H1 (cell line): ENCODE measurements around the gene BBC3. TPM values are rescaled to one million over a fixed set of nuclear protein-coding genes. Genes with fewer than 3 reads are reported as not detected.

Experiments
- HDAC2 ChIP-seq, 2 experiments: fragments of 300-600 bp in 1 of 2; sonication (generic) in 1 of 2; IDR thresholded peaks; 2 replicates each; pipeline ENCODE4 v1.6.1; 2011 to 2012; ENCODE audit warnings: low read depth in 2 of 2, low read length in 2 of 2, mild to moderate bottlenecking in 2 of 2, moderate library complexity in 2 of 2, borderline replicate concordance in 1 of 2, inconsistent platforms in 1 of 2
- KDM5A ChIP-seq: fragments of 200-600 bp; IDR thresholded peaks from 2 replicates; pipeline ENCODE4 v1.7.1; 2012; ENCODE audit warnings: mild to moderate bottlenecking, low read length, inconsistent platforms, mixed read lengths
- MAFK ChIP-seq: IDR thresholded peaks from 2 replicates; pipeline ENCODE4 v1.6.1; 2012; ENCODE audit warnings: low read depth, mild to moderate bottlenecking, improper control_type of control experiment, low read length
- POU5F1 ChIP-seq: IDR thresholded peaks from 2 replicates; pipeline ENCODE4 v1.6.1; 2011; ENCODE audit warnings: low read depth, mild to moderate bottlenecking, low read length, moderate library complexity
- RBBP5 ChIP-seq: IDR thresholded peaks from 2 replicates; pipeline ENCODE4 v1.7.1; 2012; ENCODE audit warnings: low read depth, mild to moderate bottlenecking, inconsistent platforms, low read length, moderate library complexity, borderline replicate concordance
- SP1 ChIP-seq: IDR thresholded peaks from 2 replicates; pipeline ENCODE4 v1.6.1; 2011; ENCODE audit warnings: low read depth, low read length
- SP2 ChIP-seq: IDR thresholded peaks from 2 replicates; pipeline ENCODE4 v1.6.1; 2012; ENCODE audit warnings: mild to moderate bottlenecking, low read length, inconsistent platforms
- SRF ChIP-seq: IDR thresholded peaks from 2 replicates; pipeline ENCODE4 v1.6.1; 2011; ENCODE audit warnings: mild to moderate bottlenecking, low read depth, low read length, moderate library complexity
- polyA plus RNA-seq, 7 experiments: library from polyadenylated mRNA; depleted of rRNA in 3 of 7; stranded (reverse) in 5 of 7; unstranded in 2 of 7; fragments of >200 nt in 5 of 7; fragments of 200-250 nt in 2 of 7; gene quantifications; 1 replicate in 5 of 7; 2 replicates in 1 of 7; 4 replicates in 1 of 7; pipeline versions ENCODE4 v1.2.1 to v1.2.3, GENCODE V29; 2011 to 2013; ENCODE audit warnings: missing spikeins in 2 of 7, mixed read lengths in 2 of 7
- total RNA-seq: library from RNA; stranded (reverse); fragmentation: NEBNext Ultra II Directional; extraction: Animal tissue kit (Norgen Biotek cat#: 25700); gene quantifications from 2 replicates; pipeline ENCODE4 v1.2.1, GENCODE V29; 2021
- TF ChIP-seq, protein P1 (sequence below): IDR thresholded peaks from 2 replicates; pipeline ENCODE4 v1.6.1; 2011; ENCODE audit warnings: low read depth, mild to moderate bottlenecking, low read length; ENCODE audit not compliant: insufficient read depth
- TF ChIP-seq, protein P2 (sequence below): IDR thresholded peaks from 2 replicates; pipeline ENCODE4 v1.6.1; 2012; ENCODE audit warnings: inconsistent platforms

The BBC3 gene
- total and polyA plus RNA-seq, 2 of the 8 experiments (the other 6 are each of a cell fraction or from before 2014, with no cell fraction given), result 13.2 to 21.6 TPM

DNA sequence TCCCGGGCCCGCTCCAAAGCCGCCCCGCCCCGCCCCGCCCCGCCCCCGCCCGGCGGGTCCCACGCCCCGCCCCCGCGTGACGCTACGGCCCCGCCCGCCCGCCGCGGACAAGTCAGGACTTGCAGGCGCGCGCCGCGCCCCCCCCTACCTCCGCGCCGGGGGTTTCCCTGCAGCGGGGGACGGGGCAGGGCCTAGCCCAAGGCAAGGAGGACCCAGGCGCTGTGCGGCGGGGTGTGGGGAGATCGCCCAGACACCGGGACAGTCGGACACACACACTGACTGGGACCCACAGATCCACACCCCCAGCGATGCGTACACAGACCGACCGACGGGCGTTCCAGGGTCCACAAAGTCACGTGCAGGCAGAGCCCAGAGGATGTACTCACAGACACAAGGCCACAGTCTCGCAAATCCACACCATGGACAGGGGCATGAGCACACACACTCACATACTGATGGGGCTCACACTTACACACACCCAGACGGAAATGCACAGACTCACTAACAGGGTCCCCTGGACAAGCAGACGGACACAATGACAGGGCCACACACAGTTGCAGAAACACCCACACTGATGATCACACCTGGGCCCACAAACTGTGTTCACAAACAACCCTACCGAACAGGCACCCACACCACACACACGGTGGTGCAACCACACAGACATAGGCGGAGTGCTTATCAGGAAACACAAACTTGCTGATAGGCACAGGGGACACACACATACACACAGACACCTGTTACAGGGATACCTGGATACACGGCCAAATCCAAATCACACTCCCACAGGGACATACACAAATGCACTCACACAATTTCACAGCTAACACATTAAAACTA is 436 bp upstream of the BBC3 start (continued):
- TF ChIP-seq HDAC2 (IDR thresholded peaks at IDR 0.05; ENCODE audit: borderline replicate concordance in 1 of 2, low read depth in 2 of 2, low read length in 2 of 2) (no peak), POU5F1 (no peak), SRF (no peak), MAFK (no peak), KDM5A (no peak), SP2 (no peak), RBBP5 (no peak), SP1 (no peak)
- TF ChIP-seq, protein P1, sequence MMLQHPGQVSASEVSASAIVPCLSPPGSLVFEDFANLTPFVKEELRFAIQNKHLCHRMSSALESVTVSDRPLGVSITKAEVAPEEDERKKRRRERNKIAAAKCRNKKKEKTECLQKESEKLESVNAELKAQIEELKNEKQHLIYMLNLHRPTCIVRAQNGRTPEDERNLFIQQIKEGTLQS, result no peak
- TF ChIP-seq, protein P2, sequence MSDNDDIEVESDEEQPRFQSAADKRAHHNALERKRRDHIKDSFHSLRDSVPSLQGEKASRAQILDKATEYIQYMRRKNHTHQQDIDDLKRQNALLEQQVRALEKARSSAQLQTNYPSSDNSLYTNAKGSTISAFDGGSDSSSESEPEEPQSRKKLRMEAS, result peak; percentile 58
